Ishikawa (cell line): ENCODE results near the gene GNG2.

Experiments
- CEBPB ChIP-seq: IDR thresholded peaks from 2 replicates; pipeline ENCODE4 v1.6.1; 2012
- EP300 ChIP-seq: IDR thresholded peaks from 2 replicates; pipeline ENCODE4 v1.6.1; 2012; ENCODE audit warnings: borderline replicate concordance
- FOXM1 ChIP-seq: IDR thresholded peaks from 2 replicates; pipeline ENCODE4 v1.6.1; 2012; ENCODE audit warnings: low read depth, borderline replicate concordance
- TF ChIP-seq, protein P1 (sequence below): IDR thresholded peaks from 2 replicates; pipeline ENCODE4 v1.6.1; 2012

- TF ChIP-seq CEBPB (no peak), FOXM1 (no peak), EP300 (no peak)
- TF ChIP-seq, protein P1, sequence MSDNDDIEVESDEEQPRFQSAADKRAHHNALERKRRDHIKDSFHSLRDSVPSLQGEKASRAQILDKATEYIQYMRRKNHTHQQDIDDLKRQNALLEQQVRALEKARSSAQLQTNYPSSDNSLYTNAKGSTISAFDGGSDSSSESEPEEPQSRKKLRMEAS: no peak
These were observed 13.6 kb upstream of the GNG2 start for GRCh38 chr14:51846631-51847488.
